RWPE2 (cell line): Measurements from ENCODE around the gene AKAP12.
"Not testable (repeated sequence)": the region's sequence is repeated elsewhere in the genome, so short reads cannot be mapped to it uniquely, and the experiment has no call there.

Source experiments
- ATAC-seq: fragments of 200-7000 bp; cut with Tn5 transposase; 3 replicates; pipeline ENCODE4 v1.9.1; 2021; ENCODE audit warnings: low read depth
- DNase-seq: peaks from one replicate; pipeline ENCODE4 v3.0.0-alpha.2; 2020; ENCODE audit warnings: low spot score
- H3K27ac ChIP-seq: fragments of 450-650 bp; 2 replicates; pipeline ENCODE4 v1.5.1; 2017; ENCODE audit warnings: mild to moderate bottlenecking; ENCODE audit not compliant: poor library complexity, severe bottlenecking
- H3K27me3 ChIP-seq: fragments of 250-450 bp; sonication (Bioruptor Pico); 2 replicates; pipeline ENCODE4 v1.5.1; 2021; ENCODE audit warnings: mild to moderate bottlenecking, moderate library complexity; ENCODE audit not compliant: insufficient read depth, poor library complexity, severe bottlenecking
- H3K36me3 ChIP-seq: fragments of 250-450 bp; sonication (Bioruptor Pico); 2 replicates; pipeline ENCODE4 v1.5.1; 2020; ENCODE audit warnings: low read depth, mild to moderate bottlenecking, moderate library complexity
- H3K4me1 ChIP-seq: fragments of 250-450 bp; sonication (Bioruptor Pico); 2 replicates; pipeline ENCODE4 v1.5.1; 2021; ENCODE audit warnings: mild to moderate bottlenecking, moderate library complexity; ENCODE audit not compliant: insufficient read depth, poor library complexity, severe bottlenecking
- H3K4me3 ChIP-seq: fragments of 250-450 bp; sonication (Bioruptor Pico); 2 replicates; pipeline ENCODE4 v1.5.1; 2021; ENCODE audit warnings: mild to moderate bottlenecking, moderate library complexity; ENCODE audit not compliant: severe bottlenecking
- H3K9me3 ChIP-seq: fragments of 250-450 bp; sonication (Bioruptor Pico); 2 replicates; pipeline ENCODE4 v1.5.1; 2021; ENCODE audit warnings: mild to moderate bottlenecking, moderate library complexity; ENCODE audit not compliant: severe bottlenecking
- CTCF ChIP-seq: fragments of 450-650 bp; IDR thresholded peaks from one replicate; pipeline ENCODE4 v1.5.1; 2017; ENCODE audit warnings: mild to moderate bottlenecking, moderate library complexity; ENCODE audit not compliant: poor library complexity, severe bottlenecking

The AKAP12 gene

DNA sequence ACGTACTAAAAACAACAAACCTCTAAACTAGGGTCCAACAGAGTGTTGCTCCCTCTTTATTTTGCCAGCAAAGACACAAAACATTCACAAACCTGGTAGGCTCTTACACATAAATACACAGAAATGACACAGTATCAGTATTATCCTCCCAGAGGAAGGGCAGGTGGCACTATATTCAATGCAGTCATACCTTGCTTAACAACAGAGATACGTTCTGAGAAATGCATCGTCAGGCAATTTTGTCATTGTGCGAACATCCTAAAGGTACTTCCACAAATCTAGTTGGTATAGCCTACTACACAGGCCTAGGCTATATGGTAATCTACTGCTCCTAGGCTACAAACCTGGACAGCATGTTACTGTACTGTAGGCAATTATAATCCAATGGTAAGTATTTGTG lies 142.0 kb downstream of the AKAP12 start:
- Histone ChIP-seq H3K4me1 (no peaks in the 10 kb centered on the region), H3K4me3 (no peak overlapping the region), H3K36me3 (0 out of 2 replicates have a peak, but pooled peaks cover 3% of the 10 kb centered on the region), H3K9me3 (no peaks in the 10 kb centered on the region), H3K27ac (no peak overlapping the region), H3K27me3 (no peaks in the 10 kb centered on the region)
- TF ChIP-seq CTCF, result no peak
- no peak for DNase-seq
- ATAC-seq, result no peak

DNA sequence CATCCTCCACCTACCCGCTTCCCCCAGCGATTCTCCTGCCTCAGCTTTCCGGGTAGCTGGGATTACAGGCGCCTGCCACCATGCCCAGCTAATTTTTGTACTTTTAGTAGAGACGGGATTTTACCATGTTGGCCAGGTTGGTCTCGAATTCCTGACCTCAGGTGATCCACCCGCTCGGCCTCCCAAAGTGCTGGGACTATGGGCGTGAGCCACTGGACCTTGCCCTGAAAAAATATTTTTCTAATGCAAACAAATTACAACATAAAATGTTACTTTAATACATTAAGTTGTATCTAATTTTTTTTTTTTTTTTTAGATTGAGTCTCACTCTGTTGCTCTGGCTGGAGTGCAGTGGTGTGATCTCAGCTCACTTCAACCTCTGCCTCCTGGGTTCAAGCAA lies 142.9 kb downstream of the AKAP12 start:
- H3K4me3 ChIP-seq, H3K27ac ChIP-seq, H3K27me3 ChIP-seq, H3K4me1 ChIP-seq, ATAC-seq, H3K9me3 ChIP-seq, DNase-seq, H3K36me3 ChIP-seq: not testable (repeated sequence)

DNA sequence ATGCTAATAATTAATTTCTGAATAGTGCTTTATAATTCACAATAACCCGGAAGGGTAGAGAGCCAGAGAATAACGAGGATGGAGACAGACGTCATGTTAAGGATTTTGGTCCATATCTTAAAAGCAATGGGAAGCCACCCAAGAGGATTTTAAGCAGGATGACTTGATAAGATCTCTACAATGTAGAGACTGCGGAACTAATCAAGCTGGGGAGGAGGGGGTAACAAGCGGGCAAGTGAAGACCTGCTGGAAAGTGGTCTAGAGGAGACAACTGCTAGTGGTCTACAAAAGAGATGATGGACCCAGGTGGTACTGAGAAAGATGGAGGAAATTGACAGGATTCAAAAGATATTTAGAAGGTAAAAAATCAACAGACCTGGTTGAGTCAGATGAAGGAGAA lies 144.4 kb downstream of the AKAP12 start:
- peaks cover 6% of the 10 kb centered on the region for H3K4me1 ChIP-seq
- no peaks in the 10 kb centered on the region for H3K9me3 ChIP-seq
- no peaks in the 10 kb centered on the region for H3K27me3 ChIP-seq
- H3K36me3 ChIP-seq, result peaks cover 13% of the 10 kb centered on the region; the same call in 1 of the 2 replicates
- H3K4me3 ChIP-seq, result no peak overlapping the region
- no peak for ATAC-seq
- TF ChIP-seq CTCF, result no peak
- DNase-seq, result no peak
- no peak overlapping the region for H3K27ac ChIP-seq

DNA sequence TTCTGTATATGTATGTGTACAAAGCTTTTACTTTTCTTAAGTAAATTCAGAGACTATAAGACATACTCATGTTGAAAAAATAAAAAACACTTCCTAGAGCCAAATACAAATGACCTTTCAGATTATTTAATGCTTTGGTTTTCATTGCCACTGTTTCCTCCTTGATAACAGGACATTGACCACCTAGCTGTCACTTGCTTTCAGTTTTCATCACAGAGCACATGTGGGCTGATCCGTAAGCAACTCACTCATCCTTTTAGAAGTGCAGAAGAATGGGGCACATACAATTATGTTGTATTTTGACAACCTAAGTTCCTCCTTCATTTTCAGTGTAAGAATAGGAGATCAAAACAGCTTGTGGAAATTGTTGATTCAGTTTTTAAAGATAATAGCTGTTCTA lies 145.4 kb downstream of the AKAP12 start:
- Histone ChIP-seq H3K36me3 (peaks cover 13% of the 10 kb centered on the region; the same call in 1 of the 2 replicates), H3K4me3 (no peak overlapping the region), H3K9me3 (no peaks in the 10 kb centered on the region), H3K27me3 (no peaks in the 10 kb centered on the region), H3K27ac (no peak overlapping the region), H3K4me1 (peaks cover 6% of the 10 kb centered on the region)
- no peak for TF ChIP-seq CTCF
- no peak for DNase-seq
- no peak for ATAC-seq

GRCh38 chr6:151387175-151387970 lies 147.6 kb downstream of the AKAP12 start:
- DNase-seq (no peak), ATAC-seq (no peak)
- Histone ChIP-seq H3K27ac (no peak overlapping the region), H3K4me3 (no peak overlapping the region), H3K36me3 (peaks cover 13% of the 10 kb centered on the region; the same call in 1 of the 2 replicates), H3K27me3 (no peaks in the 10 kb centered on the region), H3K4me1 (peaks cover 8% of the 10 kb centered on the region), H3K9me3 (no peaks in the 10 kb centered on the region)
- TF ChIP-seq CTCF, result no peak
